Measurements from ENCODE around the gene ZSCAN4.

Gene ZSCAN4

DNA sequence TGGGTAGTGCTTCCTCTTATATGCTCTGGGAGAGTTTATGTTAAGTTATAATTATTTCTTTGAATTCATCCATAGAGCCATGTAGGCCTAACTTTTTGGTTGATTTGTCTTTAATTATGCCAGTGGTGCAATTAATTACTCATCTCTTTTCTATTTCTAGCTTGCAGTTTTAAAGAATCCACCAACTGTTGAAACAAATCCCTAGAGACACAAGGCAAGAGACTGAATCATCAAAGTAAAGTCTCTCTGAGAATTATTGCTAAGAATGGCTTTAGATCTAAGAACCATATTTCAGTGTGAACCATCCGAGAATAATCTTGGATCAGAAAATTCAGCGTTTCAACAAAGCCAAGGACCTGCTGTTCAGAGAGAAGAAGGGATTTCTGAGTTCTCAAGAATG lies 7.1 kb downstream of the ZSCAN4 start:
- DNase-seq (ENCODE audit: low spot score), result no peak

DNA sequence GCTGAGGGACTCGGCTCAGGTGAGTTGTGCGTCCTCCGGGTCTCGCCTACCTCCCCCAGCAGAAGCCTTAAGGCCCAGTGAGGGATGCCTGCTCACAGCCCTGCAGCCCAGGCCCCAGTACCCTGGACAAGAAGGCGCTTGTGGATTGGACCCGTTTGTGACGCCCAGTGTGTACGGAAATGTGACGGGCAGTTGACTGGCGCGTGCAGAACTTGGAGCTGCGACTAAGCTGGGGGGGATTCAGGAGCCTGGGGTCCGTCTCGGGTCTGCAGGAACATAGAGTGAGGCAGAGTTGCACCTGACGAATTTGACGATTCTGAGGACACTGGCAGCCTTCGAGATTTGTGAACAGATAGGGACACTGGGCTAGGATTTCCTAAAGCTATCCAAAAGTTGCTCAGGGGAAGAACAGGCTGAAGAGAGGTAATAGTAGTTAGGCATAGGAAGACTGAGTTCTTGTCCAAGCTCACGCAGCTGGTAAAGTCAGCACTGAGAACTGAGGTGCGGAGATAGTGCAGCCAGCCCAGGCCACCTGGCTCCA lies 13.6 kb downstream of the ZSCAN4 start:
- no peak for DNase-seq (ENCODE audit: low spot score)

DNA sequence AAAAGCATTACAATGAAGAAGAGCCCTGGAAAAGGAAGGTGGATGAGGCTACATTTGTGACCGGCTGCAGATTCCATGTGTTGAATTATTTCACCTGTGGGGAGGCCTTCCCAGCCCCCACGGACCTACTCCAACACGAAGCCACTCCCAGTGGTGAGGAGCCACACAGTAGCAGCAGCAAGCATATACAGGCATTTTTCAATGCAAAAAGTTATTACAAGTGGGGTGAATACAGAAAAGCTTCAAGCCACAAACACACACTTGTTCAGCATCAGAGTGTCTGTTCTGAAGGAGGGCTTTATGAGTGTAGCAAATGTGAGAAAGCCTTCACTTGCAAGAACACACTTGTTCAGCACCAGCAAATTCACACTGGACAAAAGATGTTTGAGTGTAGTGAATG lies 18.0 kb downstream of the ZSCAN4 start:
- DNase-seq (ENCODE audit: low spot score), result no peak

DNA sequence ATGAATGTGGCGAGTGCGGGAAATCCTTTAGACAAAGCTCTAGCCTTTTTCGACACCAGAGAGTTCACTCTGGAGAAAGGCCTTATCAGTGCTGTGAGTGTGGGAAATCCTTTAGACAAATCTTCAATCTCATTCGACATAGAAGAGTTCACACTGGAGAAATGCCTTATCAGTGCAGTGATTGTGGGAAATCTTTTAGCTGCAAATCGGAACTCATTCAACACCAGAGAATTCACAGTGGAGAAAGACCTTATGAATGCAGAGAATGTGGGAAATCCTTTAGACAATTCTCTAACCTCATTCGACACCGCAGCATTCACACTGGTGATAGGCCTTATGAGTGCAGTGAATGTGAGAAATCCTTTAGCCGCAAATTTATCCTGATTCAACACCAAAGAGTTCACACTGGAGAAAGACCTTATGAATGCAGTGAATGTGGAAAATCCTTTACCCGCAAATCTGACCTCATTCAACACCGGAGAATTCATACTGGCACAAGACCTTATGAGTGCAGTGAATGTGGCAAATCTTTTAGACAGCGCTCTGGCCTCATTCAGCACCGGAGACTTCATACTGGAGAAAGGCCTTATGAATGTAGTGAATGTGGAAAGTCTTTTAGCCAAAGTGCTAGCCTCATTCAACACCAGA lies 18.8 kb downstream of the ZSCAN4 start:
- DNase-seq (ENCODE audit: low spot score), result no peak

DNA sequence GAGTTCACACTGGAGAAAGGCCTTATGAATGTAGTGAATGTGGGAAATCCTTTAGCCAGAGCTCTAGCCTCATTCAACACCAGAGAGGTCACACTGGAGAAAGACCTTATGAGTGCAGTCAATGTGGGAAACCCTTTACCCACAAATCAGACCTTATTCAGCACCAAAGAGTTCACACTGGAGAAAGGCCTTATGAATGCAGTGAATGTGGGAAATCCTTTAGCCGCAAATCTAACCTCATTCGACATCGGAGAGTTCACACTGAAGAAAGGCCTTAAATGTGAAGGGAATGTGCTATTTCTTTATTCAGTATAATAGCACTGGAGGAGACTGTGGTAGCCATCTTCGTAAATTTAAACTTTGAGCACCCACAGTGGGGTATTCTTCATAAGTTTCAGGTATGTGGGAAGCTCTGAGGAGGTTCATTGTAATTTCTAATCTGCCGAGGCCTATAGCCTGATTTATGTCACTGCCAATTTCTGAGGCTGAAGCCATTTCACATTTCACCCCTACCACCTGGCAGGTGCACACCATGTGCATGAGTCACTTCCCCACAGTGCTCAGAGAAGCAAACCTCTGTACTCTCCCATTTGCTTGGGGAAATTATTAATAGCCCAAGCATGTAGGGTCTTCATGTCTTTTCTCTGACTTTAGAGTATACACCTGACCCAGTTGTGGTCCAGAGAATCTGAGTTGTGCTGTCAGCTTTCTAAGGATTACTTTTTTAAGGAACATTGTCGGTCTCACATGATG lies 19.5 kb downstream of the ZSCAN4 start:
- DNase-seq (ENCODE audit: low spot score), result no peak

DNA sequence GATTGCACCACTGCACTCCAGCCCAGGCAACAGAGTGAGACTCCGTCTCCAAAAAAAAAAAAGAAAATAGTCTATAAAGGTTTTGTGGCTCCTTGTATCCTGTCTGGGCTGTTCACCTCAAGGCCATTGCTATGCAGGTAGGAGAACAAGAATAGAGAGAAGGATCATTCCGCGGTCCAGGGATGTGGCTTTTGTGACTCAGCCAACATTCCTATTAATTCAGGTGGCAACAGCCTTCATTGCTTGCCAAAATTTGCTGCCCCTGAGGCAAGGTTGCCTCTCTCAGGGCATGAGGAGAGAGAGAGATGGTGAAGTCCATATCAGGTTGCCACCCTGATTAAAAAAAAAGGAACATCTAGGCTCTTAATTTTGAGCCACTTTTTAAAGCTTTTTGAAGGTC lies 21.0 kb downstream of the ZSCAN4 start:
- DNase-seq (ENCODE audit: low spot score), result no peak

DNA sequence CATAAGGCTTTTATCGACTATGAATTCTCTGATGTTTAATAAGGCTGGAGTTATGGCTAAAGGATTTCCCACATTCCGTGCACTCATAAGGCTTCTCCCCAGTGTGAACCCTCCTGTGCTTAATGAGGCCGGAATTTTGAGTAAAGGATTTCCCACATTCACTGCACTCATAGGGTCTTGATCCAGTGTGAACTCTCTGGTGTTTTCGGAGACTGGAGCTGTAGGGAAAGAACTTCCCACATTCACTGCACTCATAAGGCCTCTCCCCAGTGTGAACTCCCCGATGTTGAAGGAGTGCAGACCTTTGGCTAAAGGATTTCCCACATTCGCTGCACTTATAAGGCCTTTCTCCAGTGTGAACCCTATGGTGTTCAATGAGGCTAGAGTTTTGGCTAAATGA lies 32.9 kb downstream of the ZSCAN4 start:
- DNase-seq (ENCODE audit: low spot score), result no peak

DNA sequence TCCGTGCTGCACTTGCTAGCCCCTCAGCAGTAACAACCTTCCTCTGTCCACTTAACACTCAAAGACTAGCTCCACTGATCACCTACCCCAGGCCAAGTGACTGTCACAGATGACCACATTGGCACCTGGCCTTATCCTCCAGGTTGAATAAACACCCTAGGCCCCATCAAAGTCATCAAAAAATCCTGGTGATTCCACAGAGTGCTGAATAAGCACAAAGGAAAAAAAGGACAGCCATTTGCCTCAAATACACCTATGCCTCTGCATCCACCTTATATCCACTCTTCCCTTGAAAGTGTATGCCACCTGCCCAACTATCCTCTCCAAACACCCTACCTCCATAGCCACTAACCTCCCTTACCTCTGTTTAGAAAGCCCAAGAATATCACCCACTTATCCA lies 37.6 kb downstream of the ZSCAN4 start:
- no peak for DNase-seq (ENCODE audit: low spot score)

DNA sequence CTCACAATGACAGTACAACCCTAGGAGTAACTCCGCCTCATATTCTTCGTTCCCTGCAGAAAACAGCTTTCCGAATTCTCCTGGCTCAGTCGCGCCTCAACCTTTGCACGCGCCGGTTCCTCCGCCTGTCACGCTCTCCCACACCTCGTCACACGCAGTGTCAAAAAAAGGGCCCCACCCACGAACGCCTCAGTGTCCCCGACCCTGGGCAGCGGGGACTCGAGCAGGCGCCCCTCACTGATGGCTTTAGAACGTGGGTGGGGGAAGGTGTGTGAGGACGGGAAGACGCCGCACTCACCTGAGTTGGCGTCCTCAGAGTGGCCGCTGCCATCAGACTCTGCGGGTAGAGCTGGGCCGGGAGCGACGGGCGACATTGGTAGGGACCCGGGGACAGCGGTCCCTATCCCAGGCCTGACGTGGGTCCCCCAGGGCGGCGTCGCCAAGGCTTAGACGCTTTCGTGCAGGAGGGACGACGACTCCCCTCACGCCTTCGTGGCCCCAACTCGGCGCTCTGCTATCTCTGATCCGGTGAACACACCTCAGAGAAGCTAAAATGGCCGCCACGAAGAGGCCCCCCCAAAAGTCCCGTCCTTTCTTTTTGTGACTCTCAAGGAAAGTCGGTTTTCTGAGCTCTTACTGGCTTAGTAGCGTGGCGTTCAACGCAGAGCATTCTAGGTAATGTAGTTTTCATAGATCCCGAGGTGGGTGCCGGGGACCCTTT lies 40.1 kb downstream of the ZSCAN4 start, which contains the start of gene ZNF154:
ZNF154 (minus strand) TSS at position 564 of the 721 bp plus-strand sequence; CDS start at position 331, 233 bp downstream.
- peak; percentile 14 for DNase-seq (ENCODE audit: low spot score)

DNA sequence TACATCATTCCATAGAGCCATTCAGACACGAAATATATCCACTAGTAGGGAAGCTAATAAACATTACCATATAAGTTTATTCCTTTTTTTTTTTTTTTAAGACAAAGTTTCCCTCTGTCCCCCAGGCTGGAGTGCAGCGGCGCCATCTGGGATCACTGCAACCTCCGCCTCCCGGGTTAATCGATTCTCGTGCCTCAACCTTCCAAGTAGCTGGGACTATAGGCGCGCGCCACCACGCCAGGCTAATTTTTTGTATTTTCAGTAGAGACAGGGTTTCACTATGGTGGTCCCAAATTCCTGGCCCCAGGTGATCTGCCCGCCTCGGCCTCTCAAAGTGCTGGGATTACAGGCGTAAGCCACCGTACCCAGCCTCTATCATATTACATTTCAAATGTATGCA lies 40.9 kb downstream of the ZSCAN4 start:
- DNase-seq (ENCODE audit: low spot score), result no peak

DNA sequence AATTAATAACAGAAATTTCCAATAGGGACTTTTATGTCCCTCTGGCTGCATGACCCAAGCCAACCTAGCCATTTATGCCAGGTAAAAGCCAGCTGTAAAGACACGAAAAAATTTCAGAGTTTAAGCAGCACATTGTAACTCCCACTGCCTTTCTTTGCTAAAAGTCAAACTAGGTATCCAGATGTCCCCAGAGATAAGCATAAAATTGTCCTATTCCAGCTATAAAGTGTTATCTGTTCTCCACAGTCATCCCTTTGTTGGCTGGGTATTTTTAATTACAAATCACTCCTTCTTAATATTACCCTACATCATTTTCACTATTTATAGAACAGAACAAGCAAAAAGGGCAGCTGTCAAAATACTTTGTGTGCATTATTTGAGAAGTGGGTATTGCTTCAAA lies 43.5 kb downstream of the ZSCAN4 start:
- DNase-seq (ENCODE audit: low spot score), result no peak

DNA sequence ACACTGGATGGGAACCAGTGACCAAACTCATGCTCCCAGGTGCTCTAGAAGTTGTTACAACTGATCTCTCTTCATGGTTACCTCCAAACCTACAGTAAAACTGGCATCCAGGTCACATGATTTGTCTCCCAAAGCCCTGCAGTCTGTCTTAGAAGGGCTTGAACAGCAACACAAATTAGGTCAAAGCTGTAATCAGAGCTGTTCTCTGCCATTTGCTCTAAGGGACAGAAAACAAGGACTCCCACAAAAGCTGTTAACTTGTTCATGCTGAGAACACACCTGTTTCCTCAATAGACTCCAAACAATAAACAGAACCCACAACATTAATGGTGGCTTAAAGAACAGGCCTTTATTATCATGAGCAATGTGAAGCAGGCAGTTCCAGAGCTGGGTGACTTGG lies 50.7 kb downstream of the ZSCAN4 start:
- DNase-seq (ENCODE audit: low spot score), result no peak

DNA sequence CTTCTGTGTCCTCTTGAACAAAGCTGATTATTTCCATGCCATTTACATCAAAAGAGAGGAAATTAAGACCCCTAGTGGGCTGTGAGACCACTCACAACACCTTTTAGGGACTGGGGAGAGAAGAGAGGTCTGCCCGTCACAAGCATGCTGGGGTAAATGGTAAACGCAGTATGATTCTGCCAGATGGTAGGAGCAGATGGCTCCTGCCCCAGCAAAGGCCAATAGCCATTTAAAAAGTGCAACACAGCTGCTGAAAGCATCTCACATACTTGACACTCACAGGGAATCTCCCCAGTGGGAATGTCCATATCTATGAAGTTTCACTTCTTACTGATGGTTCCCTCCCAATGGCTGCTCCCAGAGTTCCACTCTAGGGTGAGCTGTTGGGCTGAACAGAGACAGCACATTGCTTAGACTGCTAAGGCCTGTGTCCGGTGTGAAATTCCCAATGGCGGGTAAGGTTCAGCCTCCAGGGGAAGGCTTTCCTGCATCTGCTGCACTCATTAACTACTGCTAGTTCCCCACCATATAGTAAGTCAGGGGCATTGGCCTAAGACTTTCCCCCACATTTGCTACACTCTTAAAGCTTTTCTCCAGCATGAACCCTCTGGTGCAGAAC lies 51.3 kb downstream of the ZSCAN4 start:
- no peak for DNase-seq (ENCODE audit: low spot score)

DNA sequence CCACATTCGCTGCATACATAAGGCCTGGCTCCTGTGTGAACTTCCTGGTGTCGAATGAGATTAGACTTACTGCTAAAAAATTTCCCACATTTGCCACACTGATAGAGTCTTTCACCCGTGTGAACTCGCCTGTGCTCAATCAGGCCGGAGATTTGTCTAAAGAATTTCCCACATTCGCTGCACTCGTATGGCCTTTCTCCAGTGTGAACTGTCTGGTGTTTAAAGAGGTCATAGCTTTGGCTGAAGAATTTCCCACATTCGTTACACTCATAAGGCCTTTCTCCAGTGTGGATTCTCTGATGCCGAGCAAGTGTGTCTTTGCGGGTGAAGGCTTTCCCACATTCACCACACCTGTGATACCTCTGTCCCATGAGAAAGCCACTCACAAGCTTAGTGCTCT lies 52.1 kb downstream of the ZSCAN4 start:
- DNase-seq (ENCODE audit: low spot score), result no peak
